Stimulated activated CD4-positive, alpha-beta T cell treated with anti-CD3 and anti-CD28 coated beads, Interleukin-2, amount 100 ng/mL, for 24 hours (primary cell): ENCODE measurements around the gene STX8.

Experiments used
- DNase-seq, 2 donors: peaks; one replicate each; pipeline ENCODE4 v3.0.0-alpha.2; 2020

STX8 gene

DNA sequence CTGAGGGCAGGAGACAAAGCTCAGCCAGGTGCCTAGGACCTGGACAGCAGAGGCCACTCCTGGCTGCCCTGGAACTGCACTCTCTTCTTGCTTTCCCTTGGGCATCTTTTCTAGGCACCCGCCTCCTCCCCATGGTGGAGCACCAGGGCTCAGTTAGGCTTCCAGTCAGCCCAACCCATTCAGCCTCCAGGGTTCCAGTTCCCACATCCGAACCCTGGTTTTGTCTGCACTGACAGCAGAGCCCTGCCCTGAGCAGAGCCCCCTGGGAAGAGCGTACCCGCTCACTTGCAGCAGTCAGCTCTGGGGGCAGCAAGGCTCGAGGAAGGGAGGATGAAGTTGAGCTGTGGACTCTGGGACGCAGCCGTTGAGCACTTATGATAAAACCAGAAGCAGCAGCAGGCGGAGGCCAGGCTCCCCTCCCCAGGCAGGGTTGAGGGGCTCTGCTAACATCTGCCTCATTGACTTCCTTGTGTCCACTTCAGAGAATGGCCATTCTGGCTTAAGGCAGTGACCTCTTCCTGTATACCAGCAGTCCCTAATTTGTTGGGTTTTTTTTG lies 341.2 kb downstream of the STX8 start:
- DNase-seq, result no peak

DNA sequence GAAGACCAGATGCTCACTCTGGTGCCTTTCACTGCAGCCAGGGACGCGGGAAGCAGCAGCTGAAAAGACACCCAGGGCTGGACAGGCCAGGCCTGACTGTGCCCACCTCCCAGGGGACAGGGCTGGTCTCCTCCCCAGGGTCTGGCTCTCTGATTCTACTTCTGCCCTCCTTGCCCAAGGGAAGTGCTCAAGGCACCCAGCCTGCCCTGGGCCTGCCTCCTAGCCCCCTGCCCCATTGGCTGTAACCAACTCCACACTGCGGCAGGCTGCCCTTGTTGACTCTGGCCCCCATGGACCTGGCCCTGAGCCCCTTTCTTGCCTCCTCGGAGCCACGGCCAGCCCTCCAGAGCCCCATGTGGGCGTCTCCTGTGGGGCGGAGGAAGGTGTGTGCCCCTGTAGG lies 341.9 kb downstream of the STX8 start:
- DNase-seq, result no peak

DNA sequence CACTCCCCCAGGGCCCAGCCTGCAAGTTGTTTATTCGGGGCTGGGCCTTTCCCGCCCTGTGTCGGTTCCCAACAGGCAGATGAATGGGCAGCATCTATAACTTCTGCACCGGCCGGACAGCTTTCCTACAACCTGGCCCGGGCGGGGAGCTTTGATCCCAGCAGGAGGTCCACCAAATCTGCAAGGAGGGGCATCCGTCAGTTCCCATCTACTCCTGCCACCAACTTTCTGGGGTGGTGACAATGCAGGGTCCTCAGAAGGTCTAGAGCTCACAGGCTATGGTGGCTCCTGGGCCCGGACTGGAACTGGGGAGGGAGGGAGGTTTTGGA lies 342.4 kb downstream of the STX8 start:
- DNase-seq, result no peak

DNA sequence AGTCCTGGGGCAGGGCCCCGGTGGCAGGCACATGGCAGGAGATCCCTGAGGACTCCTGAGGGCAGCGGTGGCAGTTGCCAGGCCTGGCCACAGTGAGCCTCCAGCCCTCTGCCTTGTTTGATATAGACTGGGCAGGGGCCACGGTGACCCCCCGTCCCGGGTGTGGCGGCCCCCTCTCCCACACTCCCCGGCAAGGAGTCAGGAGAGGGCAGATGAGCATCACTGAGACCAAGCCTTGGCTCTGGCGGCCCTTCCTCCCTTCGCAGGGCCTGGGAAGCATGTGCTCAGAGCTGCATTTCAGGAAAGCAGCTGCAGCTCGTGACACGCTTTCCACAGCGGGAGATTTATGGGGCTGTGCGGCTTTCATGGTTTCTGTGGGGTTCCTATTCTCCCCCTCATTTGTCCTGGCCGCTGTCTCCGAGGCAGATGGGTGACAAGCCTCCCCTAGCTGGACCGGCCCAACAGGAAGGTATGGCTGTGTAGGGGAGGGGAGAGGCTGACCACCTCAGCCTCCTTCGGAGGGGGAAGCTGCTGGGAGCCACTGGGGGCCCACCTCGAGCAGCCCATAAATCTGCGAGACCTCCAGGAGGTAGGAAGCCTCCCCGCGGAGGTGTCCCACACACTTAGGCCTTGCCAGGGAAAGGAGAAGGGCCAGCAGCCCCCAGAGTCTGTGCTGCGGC lies 342.9 kb downstream of the STX8 start:
- DNase-seq, result no peak

DNA sequence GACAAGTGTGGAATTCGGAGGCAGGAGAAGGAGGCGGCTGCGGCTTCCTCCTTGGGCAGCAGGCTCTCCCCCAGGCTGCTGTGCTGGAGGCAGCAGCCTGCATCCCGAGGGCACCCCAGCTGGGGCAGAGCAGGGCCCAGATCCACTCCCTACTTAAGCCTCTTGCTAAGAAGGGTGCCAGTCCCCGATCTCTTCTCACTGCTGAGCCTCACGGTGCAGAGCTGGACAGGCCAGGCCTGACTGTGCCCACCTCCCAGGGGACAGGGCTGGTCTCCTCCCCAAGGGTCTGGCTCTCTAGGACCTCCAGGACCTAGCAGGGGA lies 343.5 kb downstream of the STX8 start:
- DNase-seq, result no peak

DNA sequence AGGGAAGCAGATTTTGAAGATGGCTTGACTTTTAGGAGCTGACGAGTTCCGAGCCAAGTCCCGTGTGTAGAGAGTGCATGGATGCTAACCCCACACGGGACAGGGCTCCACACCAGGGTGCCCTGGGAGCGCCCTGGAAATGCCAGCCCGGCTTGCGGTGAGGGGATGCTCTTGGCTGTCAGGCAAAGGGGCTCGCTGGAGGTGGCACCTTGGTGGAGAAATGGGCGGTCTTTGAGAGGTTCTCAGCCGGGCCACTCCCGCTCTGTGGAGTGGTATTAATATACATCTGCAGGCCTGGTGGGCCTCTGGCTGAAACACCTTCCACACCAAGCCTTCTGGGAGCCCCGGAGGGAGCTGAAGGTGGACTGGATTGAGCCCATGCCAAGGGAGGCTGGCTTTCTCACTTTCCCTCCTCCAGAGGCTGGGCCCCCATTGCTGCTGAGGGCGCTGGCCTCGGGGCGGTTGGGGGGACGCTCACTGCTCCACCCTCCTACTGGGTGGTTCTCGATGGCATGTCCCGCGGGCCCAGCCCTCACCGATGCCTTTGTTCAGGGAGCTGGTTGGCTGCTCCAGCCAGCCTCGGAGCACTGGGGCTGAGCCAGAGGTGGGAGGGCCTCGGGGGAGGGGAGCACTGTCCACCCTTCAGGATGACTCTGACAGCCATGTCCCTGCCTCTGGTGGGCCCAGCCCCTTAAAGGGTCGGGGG lies 344.0 kb downstream of the STX8 start:
- no peak for DNase-seq

DNA sequence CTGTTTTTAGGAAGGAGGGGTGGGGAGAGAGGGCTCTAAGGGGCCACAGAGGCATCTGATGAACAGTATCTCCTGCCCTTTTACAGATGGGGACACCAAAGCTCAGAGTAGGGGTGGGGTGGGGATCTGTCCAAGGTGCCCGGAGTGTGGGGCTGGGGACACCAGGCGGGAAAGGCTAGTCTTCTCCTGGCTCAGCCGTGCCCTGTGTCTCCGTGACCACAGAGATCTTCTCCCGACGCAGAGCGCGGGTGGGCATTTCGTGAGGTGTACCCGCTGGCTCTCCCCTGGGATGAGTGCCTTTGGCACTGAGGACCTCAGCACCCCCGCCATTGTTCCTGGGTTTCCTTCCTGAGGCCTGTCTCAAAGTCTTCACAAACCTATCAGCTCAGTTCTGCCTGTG lies 344.8 kb downstream of the STX8 start:
- DNase-seq, result no peak

DNA sequence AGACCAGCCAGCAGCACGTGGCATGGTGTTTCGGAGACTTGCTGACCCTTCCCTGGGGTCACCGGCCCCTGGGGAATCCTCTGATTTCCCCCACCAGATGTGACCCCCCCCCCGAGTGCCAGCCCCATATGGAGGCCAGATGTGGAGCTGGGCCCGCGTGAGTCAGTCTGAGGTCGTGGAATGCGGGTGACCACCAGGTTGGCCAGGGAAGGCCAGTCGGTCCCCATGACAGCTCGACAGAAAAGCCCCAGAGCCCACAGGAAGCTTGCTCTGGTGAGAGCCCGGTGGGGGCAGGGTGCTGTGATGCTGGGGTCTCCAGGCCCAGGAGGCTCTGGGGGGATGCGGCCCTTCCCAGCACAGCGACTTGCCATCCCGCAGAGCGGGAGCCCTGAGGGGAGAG lies 345.3 kb downstream of the STX8 start:
- DNase-seq, result no peak

DNA sequence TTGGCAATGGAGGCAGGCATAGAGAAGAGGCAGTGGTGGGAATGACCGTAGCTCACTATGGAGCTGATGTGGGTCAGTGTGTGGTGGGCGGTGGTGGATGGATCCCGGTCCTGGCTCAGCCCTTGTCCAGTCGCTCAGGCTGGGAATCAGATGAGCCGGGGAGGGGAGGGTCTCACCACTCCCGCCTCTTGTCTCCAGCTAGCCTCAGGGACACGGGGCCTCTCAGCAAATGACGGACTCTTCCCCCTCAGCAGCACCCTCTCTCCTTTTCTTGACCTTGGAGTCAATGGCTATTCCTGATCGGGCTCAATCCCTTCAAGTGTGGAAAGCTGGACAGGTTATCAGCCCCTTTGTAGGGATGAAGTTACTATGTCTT lies 345.8 kb downstream of the STX8 start:
- no peak for DNase-seq

DNA sequence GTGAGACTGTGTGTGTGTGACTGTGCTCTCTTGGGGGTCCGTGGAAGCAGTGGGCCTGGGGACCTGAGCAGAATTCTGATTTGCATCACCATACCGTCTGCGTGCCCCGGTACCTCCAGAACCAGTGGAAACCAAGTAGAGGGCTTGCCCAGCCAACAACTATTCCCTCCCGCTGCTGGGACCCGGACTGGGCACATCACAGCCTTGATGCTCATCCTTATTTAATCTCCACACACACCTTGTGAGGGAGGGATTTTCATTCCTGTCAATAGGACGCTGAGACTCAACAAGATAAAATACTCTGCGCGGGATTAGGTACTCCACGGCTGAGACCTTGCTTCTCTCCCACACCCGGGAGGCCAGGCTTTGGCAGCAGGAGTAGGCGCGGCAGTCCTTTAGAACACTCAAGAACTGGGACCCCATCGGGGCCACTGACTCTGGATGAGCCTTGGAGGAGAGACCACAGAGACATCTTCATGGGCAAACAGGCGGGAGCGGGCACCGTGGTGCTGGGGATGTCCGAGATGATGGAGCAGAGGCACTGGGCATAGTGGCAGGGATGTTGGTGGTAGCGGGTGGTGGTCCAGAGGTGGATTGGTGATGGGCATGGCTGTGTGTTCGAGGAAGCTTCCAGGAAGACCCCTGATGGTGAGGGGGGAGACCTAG lies 346.3 kb downstream of the STX8 start:
- DNase-seq, result no peak

DNA sequence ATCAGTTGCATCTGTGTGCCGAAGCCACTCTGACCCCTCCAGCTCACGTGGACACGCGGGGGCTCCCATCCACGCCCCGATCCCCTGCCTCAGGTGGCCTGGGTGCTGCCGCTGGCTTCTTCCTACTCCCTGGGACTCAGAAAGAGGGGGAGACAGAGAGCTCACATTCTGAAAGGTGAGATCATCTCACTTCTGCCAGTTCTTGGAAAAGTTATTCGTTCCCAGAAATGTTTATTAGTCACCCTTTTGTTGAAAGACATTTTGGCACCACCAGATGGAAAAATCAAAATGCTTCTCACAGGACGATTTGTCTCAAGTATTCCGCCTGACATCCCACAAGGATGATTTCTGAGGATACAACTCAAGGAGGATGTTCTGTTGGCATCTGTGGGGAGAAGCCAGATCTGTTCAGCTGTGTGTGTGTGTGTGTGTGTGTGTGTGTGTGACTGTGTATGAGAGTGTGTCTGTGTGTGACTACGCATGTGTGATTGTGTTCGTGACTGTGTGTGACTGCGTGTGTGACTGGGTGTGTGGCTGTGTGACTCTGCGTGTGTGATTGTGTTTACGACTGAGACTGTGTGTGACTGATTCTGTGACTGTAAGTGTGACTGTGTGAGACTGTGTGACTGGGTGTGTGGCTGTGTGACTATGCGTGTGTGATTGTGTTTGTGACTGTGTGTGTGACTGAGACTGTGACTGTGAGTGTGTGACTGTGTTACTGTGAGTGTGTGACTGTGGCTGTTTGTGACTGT lies 347.0 kb downstream of the STX8 start:
- no peak for DNase-seq

DNA sequence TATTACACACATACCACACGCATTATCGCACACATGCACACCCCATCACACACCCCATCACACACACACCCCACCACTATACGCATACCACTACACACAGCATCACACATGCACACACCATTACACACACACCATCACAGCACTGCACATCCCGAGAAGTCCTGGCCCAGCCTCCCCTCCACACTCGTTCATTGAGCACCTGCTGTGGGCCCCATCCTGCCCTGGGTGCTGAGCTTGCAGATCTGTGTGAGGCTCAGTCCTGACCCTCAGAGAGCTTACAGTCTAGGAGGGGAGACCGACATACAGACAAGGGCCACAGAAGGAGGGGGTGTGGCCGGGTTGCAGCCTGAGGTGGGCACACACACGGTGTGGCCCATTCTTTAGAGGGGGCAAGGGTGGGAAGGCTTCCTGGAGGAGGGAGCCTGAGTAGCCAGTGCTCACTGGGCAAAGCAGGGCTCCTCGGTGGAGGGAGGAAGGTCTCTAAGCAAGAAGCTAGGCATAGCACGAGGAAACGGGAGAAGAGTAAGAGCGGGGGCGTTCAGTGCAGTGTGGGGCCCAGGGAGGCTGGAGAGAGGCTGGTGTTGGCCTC lies 347.7 kb downstream of the STX8 start:
- DNase-seq, result no peak

DNA sequence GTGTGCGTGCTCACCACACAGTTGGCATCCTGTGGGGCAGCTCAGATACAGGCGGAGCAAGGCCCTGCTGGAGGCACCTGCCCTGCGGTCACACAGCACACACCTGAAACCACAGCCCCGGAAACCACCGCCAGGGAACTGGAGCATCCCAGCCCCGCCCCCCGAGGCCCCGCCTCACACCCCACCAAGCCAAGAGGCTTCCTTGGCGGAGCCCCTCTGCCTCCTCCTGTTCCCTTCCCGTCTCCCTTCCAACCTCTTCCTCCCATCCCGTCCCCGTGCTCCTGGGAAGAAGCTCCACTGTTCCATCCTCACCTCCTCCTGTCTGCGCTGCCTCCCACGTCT lies 348.9 kb downstream of the STX8 start:
- peak in 1 of 2 donors; percentile 28 for DNase-seq

DNA sequence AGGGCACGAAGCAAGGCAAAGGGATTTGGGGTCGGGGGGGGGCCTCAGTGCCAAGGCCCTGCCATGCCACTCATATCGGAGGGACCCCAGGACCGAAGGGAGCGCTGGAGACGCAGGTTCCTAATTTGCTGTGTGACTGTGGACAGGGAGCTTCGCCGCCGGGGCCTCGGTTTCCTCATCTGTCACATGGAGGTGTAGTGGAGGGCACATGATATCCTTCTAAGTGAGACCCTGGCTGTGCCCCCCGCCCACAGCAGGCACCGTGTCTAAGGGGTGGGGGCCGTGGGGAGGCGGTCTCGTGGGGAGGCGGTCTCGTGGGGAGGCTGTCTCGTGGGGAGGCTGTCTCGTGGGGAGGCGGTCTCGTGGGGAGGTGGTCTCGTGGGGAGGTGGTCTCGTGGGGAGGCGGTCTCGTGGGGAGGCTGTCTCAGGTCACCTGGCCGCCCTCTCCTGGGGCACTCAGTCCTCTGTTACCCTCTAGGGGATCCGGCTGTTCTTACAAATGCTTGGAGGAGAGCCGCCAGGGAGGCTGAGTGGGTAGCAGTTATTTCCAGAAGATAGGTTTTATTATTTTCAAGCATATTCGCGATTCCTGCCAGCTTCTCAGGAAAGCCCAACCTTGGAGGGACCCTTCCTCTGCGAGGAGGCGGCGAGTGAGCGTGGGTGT lies 349.4 kb downstream of the STX8 start:
- no peak for DNase-seq

DNA sequence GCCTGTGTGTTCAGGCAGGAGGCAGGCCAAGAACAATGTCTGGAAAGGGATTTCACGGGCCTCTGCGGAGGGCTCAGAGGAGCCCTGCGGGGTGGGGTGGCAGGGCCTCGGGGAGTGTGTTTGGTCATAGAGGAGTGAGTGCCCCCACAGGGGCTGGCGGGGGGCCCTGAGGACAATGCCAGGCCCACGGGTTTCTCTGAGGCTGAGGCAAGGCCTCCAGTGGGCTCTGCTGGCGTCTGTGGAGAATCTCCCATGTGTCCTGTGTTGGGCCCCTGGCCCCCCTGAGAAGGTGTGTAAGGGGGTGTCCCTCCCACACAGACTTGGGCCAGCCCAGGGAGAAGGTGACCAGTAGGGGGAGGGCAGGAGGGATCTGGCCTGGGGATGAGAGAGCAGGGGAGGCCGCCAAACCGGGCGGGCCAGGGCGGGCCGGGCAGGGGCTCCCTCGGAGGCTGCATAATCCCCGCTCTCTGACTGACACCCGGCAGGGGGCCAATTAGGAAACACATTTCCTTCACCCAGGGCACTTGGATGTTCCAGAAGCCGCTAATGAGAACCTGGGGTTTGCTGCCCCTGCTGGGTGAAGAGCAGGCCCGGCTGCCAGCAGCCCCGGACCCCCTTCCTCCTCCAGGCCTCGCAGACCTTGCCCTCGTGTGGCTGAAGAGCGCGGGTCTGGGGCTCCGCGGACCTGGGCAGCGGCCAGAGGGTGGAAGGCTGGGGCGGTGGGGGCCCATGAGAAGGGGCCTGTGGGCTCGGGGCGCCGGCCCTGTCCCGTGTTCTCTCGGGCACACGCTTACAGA lies 350.1 kb downstream of the STX8 start:
- DNase-seq, result no peak

DNA sequence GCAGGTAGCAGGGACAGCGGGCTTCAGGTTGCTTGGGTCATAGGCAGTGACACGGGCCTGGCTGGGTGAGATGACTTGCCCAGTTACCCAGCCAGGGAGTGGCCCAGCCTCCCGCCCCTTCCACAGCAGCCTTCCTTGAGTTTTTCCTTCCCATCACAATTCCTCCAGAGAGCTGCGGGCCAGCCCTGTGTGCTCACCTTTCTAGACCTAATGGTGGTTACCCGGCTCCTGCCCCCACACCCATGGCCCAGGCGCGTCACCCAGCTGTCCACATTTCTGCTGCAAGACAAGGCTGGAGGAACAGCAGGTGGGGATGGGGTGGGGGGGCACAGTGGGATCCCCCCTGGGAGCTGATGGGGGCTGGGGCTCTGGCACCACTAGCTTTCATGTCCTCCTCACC lies 351.1 kb downstream of the STX8 start:
- no peak for DNase-seq

DNA sequence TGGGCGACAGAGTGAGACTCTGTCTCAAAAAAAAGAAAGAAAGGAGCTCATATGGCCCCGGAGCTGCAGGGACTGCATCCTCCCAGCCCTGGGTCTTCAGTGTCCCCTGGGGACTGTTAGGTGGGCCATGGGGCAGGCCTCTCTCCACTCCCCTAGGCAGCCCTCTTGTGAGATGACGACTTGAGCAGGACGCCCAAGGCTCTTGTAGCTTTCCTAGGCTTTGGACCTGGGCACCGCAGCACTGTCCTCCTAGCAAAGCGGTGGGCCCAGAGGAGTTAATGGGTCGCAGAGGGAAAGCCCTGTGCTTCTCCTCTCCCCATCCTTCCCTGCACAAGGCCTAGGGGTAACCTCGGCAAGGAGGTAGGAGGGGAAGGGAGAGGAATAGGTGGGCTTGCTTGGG lies 352.1 kb downstream of the STX8 start:
- no peak for DNase-seq

DNA sequence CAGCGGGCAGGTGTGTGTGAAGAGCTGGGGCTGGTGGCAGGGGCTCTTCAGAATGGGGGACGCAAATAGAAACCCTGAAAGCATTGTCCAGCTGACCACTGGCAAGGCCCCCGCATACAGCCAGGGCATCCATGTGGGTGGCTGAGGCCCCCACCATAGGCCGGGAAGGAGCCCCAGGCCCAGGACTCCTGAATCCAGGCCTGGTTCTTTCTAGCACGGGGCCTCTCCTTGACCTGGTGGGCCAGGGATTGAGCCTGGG lies 353.8 kb downstream of the STX8 start:
- DNase-seq, result no peak

DNA sequence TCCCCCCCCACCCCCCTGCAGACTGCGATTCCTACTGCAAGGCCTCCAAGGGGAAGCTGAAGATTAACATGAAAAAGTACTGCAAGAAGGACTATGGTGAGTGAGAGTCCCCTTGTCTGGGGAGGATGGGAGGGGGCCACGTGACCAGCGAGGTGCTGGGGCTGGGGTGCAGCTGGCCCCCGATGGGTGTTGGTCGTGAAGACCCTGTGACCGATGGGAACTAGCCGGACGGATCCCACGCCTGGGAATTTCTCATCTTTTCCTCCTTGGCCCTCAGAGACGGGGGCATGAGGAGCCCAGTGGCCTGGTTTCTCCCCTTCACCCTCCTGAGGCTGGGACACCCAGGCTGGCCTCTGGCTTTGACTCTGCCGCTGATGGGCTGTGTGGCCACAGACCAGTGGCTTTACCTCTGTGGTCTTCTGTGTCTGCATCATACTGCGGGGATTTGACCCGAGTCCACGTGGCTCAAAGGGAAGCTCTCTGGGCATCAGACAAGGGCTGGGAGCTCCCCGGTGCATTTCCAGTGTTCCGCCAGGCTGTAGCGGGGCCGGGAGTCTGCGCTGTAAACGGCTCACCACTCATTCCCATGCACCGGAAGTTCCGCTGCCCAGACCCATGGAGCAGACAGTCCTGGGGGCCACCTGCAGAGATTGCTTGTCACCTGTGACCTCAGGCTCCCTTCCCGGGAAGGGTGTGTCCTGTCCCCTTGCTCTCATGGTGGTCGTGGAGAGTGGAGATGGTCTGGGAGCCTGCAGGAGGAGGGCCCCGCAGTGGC lies 354.3 kb downstream of the STX8 start:
- DNase-seq, result no peak

DNA sequence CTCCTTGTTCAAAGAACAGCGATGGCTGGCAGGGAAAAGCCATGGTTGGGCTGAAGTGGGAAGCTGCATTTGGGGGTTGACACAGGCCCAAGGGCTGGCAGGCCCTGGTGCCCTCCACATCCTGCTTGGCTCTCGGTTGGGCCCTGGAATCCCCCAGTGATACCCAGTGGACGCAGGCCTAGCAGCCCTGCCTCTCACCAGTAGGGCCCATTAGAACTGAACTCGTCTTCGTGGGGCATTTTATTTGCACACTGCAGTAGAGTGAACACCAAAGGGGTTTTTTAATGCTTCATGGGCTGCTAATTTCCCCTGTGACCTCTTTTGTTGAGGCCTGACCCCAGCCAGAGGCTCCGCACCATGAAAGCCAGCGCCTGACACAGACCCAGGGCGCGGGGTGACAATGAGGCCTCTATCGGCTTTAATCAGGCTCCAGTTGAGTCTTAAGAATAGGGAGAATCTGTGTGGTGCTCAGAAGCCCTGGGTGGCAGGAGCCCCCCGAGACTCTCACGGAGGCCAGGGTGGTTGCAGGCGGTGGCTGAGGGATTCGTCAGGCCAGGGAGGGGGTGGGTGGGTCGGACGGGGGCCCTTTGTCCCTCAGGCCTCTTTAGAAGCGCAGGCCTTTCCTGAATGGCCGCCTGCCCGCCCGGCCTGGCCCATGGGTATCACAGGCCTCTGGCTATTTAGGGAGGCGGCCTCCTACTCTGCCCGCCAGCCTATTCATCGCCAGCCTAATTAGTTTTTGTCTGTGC lies 355.0 kb downstream of the STX8 start:
- no peak for DNase-seq
